Activated CD4-positive, alpha-beta memory T cell treated with anti-CD3 and anti-CD28 coated beads for 36 hours (primary cell): ENCODE measurements around the gene SLC26A9. TPM values are rescaled to one million over a fixed set of nuclear protein-coding genes. Genes with fewer than 3 reads are reported as not detected.

Experiments used
- CTCF ChIA-PET: fragments of 350-600 bp; sonication (Branson Sonifier 250); formaldehyde crosslinking; loops from one replicate; lab custom pipeline; 2021; ENCODE audit warnings: antibody characterized with exemption, inconsistent platforms; lab: Charles Lee
- POLR2A ChIA-PET: fragments of 350-600 bp; sonication (Branson Sonifier 250); formaldehyde crosslinking; loops from one replicate; lab custom pipeline; 2021; ENCODE audit warnings: antibody characterized with exemption; lab: Charles Lee
- DNase-seq: peaks from one replicate; pipeline ENCODE4 v3.0.0-alpha.2; 2020
- H3K27ac Mint-ChIP-seq: one replicate; pipeline ENCODE4 v1.8.0; 2021; ENCODE audit warnings: mixed read lengths
- H3K27me3 Mint-ChIP-seq: one replicate; pipeline ENCODE4 v1.8.0; 2021; ENCODE audit warnings: mixed read lengths
- H3K36me3 Mint-ChIP-seq: one replicate; pipeline ENCODE4 v1.8.0; 2021; ENCODE audit warnings: mixed read lengths
- H3K4me1 Mint-ChIP-seq: one replicate; pipeline ENCODE4 v1.8.0; 2021; ENCODE audit warnings: low read depth, mixed read lengths
- H3K4me3 Mint-ChIP-seq: one replicate; pipeline ENCODE4 v1.8.0; 2021; ENCODE audit warnings: mild to moderate bottlenecking, mixed read lengths
- H3K9me3 Mint-ChIP-seq: one replicate; pipeline ENCODE4 v1.8.0; 2021; ENCODE audit warnings: mixed read lengths
- intact Hi-C: fragments of 100-400 bp; cut with micrococcal nuclease; formaldehyde crosslinking; loops from one replicate; pipeline ENCODE4 v1.15.1; 2023
- total RNA-seq, 2 experiments: library from RNA; stranded (reverse); gene quantifications; one replicate each; pipeline ENCODE4 v1.2.3, GENCODE V29; 2021

The SLC26A9 gene
- total RNA-seq, 2 experiments from 2014 or later, result not detected

DNA sequence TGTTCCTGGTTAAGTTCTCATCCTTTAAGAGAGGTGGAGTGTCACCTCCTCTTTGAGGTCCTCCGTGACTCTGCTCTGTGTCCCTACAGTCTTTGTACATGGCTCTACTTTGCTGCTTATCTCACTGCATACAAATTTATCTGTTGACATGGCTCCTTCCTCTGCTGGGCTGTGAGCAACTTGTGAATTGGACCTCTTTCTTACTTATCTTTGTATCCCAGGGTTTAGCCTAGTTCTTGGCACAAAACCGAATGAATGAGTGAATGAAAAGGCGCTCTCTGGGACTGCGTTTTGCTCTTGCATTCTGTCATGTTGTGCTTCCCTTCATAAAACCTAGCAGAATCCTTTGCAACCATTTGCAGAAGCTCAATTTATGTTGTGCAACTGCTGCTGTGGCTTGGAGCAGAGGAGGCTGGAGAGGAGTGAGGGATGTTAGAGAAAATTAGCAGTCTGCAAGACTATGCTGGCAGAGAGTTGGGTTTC lies 12.4 kb downstream of the SLC26A9 start:
- peaks cover 5% of the 10 kb centered on the region for H3K27me3 Mint-ChIP-seq
- ChIA-PET POLR2A (no interaction called here), CTCF (interaction anchor here (1.2 kb wide), 1 partner anchor 47 kb away, joined by 3 read pairs; no protein-coding TSS in a partner anchor)
- DNase-seq, result no peak
- no peaks in the 10 kb centered on the region for H3K9me3 Mint-ChIP-seq
- H3K36me3 Mint-ChIP-seq, result no peaks in the 10 kb centered on the region
- intact Hi-C loops, result no loop called here
- no peaks in the 10 kb centered on the region for H3K4me1 Mint-ChIP-seq
- no peak overlapping the region for H3K4me3 Mint-ChIP-seq
- H3K27ac Mint-ChIP-seq, result no peak overlapping the region

DNA sequence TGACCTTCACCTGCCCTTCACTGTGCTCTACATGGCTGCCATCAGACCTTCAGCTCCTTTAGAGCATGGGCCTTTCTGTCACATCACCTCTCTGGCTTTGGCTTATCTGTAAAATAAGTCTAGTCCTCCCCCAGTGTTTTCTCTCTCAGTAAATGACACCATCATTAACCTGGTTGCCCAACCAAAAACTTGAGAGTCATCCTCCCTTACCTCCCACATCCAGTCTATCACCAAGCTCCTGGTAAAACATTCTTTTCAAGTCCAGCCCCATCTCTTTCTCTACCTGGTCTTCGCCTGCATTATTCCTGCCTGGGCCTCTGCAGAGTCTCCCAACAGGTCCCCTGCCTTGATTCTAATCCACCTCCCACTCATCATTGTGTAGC lies 13.1 kb downstream of the SLC26A9 start:
- Mint-ChIP-seq H3K36me3 (no peaks in the 10 kb centered on the region), H3K4me1 (no peaks in the 10 kb centered on the region), H3K27ac (no peak overlapping the region), H3K9me3 (no peaks in the 10 kb centered on the region), H3K4me3 (no peak overlapping the region), H3K27me3 (peaks cover 5% of the 10 kb centered on the region)
- ChIA-PET CTCF (interaction anchor here (2.3 kb wide), 1 partner anchor 47 kb away, joined by 6 read pairs; no protein-coding TSS in a partner anchor), POLR2A (no interaction called here)
- intact Hi-C loops, result no loop called here
- DNase-seq, result no peak

DNA sequence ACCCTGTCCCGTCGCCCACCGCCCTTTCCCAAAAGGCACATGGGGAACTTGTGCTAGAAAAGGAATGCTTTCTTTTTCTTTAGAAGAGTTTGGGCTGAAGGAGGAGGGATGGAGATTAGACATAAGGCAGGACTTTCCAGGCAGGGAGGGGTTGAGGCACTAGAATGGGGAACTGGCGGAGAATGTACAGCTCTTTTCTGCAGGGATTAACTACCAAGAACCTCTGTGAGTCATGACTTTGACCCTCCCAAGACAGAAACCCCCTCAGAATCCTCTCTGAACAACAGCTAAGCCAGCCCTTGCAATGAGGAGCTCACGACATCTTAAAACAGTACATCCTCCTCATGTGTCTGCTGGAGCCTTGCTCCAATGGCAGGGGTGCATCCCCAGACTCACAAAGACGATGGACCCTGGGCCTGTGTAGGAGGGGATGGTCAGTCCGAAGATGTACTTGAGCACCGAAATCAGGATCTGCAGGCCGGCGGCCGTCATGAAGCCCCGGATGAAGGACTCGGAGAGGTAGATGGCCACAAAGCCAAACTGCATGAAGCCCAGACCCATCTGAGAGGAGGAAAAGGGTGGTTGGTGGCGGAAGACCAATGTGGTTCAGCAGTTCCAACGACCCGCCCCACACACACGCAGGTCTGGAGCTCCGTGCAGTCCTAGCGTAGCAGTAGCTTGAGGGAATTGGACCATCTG lies 13.6 kb downstream of the SLC26A9 start:
- Mint-ChIP-seq H3K27ac (no peak overlapping the region), H3K36me3 (no peaks in the 10 kb centered on the region), H3K27me3 (peaks cover 5% of the 10 kb centered on the region), H3K9me3 (no peaks in the 10 kb centered on the region), H3K4me1 (no peaks in the 10 kb centered on the region), H3K4me3 (no peak overlapping the region)
- ChIA-PET POLR2A (no interaction called here), CTCF (interaction anchor here (2.3 to 2.8 kb wide), 2 partner anchors 11 to 48 kb away, joined by 6 to 9 read pairs; no protein-coding TSS in a partner anchor)
- intact Hi-C loops, result no loop called here
- no peak for DNase-seq

DNA sequence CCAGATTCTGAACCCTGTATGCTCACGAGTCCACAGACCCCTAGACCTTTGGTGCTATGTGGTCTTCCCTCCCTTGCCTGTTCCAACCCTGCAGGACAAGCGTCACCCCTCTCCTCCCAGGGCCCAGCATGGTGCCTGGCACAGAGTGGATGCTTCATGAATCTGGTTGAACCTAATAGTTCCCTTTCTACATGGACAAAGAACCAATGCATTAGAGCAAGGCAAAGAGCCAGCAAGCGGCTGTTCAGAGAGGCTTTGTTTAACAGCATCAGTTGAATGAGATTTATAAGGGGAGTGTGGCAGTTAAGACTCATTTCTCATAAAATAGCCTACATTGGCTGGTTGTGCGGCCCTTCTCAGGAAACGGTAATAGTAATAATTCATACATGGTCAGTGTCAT lies 14.9 kb downstream of the SLC26A9 start:
- no peaks in the 10 kb centered on the region for H3K4me1 Mint-ChIP-seq
- peaks cover 5% of the 10 kb centered on the region for H3K27me3 Mint-ChIP-seq

DNA sequence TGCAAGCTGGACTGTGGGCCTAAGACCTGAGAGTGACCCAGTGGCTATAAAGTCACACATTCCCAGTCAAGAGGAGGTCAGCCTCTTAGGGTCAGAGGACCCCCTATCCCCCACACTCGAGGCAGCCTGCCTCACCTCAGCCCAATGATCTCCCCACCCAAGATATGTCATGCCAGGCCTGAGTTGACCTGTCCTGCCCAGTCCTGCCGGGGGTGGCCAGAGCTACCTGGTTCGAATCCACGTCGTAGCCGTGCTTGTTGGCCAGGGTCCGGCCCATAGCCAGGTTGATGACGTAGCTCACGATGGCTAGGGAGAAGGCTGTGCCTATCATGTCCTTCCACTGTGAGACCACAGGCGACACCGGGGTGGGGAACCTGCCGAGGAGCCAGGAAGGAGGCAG lies 15.6 kb downstream of the SLC26A9 start:
- no peaks in the 10 kb centered on the region for H3K4me1 Mint-ChIP-seq
- ChIA-PET POLR2A (no interaction called here), CTCF (interaction anchor here (0.7 to 2.8 kb wide), 3 partner anchors 9 to 204 kb away, joined by 3 to 9 read pairs (median 3); no protein-coding TSS in a partner anchor)
- no peak overlapping the region for H3K27ac Mint-ChIP-seq
- H3K36me3 Mint-ChIP-seq, result no peaks in the 10 kb centered on the region
- DNase-seq, result no peak
- H3K9me3 Mint-ChIP-seq, result no peaks in the 10 kb centered on the region
- no peak overlapping the region for H3K4me3 Mint-ChIP-seq
- peaks cover 3% of the 10 kb centered on the region for H3K27me3 Mint-ChIP-seq
- intact Hi-C loops, result no loop called here

More for the DNA sequence above, 14.9 kb downstream of the SLC26A9 start:
- no peaks in the 10 kb centered on the region for H3K9me3 Mint-ChIP-seq
- POLR2A ChIA-PET, result no interaction called here
- intact Hi-C loops, result no loop called here
- H3K27ac Mint-ChIP-seq, result no peak overlapping the region
- no peak for DNase-seq
- no peak overlapping the region for H3K4me3 Mint-ChIP-seq
- CTCF ChIA-PET, result interaction anchor here (2.3 to 2.8 kb wide), 2 partner anchors 10 to 49 kb away, joined by 6 to 9 read pairs; no protein-coding TSS in a partner anchor
- H3K36me3 Mint-ChIP-seq, result no peaks in the 10 kb centered on the region

DNA sequence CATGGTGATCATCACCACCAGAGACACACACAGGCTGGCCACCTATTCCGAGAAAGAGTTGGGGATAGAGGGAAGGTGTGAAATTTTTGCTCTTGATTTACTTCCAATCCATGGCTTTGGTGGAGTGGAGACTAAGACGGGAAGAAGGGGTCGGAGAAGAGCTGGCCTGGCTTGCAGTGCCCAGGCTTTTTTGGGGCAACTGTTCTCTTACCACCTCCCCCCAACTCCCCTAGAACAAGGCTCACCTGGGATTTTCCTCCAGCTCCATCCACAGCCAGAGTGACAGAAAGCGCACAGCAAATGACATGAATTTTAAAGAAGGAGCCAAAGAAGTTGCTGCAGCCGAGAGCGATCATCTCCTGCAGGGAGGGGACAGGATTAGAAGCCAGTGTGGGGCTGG lies 16.0 kb downstream of the SLC26A9 start:
- DNase-seq, result no peak
- H3K27ac Mint-ChIP-seq, result no peak overlapping the region
- CTCF ChIA-PET, result interaction anchor here (0.7 to 2.8 kb wide), 3 partner anchors 9 to 203 kb away, joined by 3 to 9 read pairs (median 3); no protein-coding TSS in a partner anchor
- H3K27me3 Mint-ChIP-seq, result peaks cover 1% of the 10 kb centered on the region
- intact Hi-C loops, result no loop called here
- H3K36me3 Mint-ChIP-seq, result no peaks in the 10 kb centered on the region
- H3K4me1 Mint-ChIP-seq, result no peaks in the 10 kb centered on the region
- POLR2A ChIA-PET, result no interaction called here
- H3K4me3 Mint-ChIP-seq, result no peak overlapping the region
- H3K9me3 Mint-ChIP-seq, result no peaks in the 10 kb centered on the region

DNA sequence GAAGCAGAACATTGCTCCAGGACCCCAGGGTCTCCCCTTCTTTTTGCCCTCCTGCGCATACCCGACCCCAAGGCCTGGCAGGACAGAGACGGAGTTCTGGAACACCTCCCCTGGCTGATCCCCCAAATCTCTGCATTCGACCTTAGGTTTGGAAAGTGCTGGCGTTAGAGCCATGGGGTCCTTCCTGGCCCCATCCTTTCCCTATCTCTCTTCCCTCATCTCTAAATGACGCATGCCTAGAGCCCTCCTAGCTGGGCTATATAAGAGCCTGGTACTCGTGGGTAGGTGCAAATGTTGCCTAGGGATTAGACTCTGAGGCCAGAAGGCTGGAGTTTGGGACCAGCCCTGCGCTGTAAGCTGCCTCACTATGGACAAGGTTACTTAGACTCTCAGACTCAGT lies 16.6 kb downstream of the SLC26A9 start:
- H3K4me1 Mint-ChIP-seq, result no peaks in the 10 kb centered on the region
- H3K36me3 Mint-ChIP-seq, result no peaks in the 10 kb centered on the region
- H3K27me3 Mint-ChIP-seq, result no peaks in the 10 kb centered on the region
- ChIA-PET POLR2A (no interaction called here), CTCF (interaction anchor here (1.2 to 2.8 kb wide), 2 partner anchors 8 to 51 kb away, joined by 3 to 9 read pairs; no protein-coding TSS in a partner anchor)
- DNase-seq, result no peak
- H3K4me3 Mint-ChIP-seq, result no peak overlapping the region
- intact Hi-C loops, result no loop called here
- no peaks in the 10 kb centered on the region for H3K9me3 Mint-ChIP-seq
- no peak overlapping the region for H3K27ac Mint-ChIP-seq

DNA sequence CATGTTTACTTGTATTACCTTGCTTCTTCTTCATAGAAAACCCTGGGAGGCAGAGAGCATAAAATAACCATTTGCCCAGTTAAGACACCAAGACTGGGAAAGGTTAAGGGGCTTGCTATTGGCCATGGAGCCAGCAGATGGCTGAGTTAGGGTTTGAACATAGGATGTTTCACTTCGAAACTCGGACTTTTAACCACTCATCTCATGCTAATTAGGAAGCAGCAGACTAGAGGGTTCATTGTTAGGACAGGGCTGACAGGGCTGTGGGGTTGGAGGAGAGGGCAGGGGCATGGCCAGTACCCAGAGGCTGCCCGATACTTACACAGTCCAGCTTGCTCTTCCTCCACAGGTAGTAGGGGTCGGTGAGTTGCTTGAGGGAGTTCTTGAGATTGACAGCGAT lies 17.0 kb downstream of the SLC26A9 start:
- CTCF ChIA-PET, result no interaction called here
- no peak for DNase-seq
- H3K4me3 Mint-ChIP-seq, result no peak overlapping the region
- H3K27ac Mint-ChIP-seq, result no peak overlapping the region
- POLR2A ChIA-PET, result no interaction called here
- H3K4me1 Mint-ChIP-seq, result no peaks in the 10 kb centered on the region
- intact Hi-C loops, result no loop called here
- no peaks in the 10 kb centered on the region for H3K36me3 Mint-ChIP-seq
- no peaks in the 10 kb centered on the region for H3K9me3 Mint-ChIP-seq
- no peaks in the 10 kb centered on the region for H3K27me3 Mint-ChIP-seq

DNA sequence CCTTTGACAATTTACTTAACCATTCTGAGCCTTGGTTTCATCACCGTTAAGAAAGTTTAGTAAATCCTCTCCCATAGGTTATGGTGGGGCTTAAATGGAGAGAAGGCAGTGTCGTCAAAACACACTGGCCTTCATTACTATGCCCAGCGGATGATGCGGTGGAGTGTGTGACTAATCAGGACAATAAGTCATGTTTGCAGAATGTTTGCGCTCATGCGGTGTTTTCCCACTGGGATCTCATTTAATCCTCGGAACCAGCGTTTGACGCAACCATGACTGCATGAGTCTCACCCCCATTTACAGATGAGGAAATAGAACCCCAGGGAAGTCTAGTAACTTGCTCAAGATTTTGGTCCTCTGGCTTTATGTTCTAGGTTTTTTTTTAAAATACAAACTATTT lies 17.5 kb downstream of the SLC26A9 start:
- Mint-ChIP-seq H3K27me3 (no peaks in the 10 kb centered on the region), H3K9me3 (no peaks in the 10 kb centered on the region), H3K36me3 (no peaks in the 10 kb centered on the region), H3K4me3 (no peak overlapping the region), H3K27ac (no peak overlapping the region), H3K4me1 (no peaks in the 10 kb centered on the region)
- no peak for DNase-seq
- intact Hi-C loops, result no loop called here
- ChIA-PET CTCF (interaction anchor here (11.7 kb wide), 1 partner anchor 53 kb away, joined by 248 read pairs; no protein-coding TSS in a partner anchor), POLR2A (no interaction called here)

DNA sequence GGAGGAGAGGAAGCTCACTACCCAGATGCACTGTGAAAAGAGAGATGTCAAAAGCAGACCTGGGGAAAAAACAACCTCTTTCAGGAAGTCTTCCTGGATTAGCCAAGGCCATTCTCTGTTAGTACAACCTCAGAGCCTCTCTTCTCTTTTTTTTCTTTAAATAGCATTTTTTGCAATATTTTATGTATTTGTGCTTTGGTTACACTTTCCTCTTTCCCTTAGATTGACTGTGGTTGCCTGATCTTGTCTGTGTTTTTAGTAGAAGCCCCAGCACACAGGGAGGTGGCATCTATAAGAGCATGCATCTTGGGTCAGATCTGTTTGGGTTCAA lies 18.8 kb downstream of the SLC26A9 start:
- no peak for DNase-seq
- no peaks in the 10 kb centered on the region for H3K4me1 Mint-ChIP-seq
- no peaks in the 10 kb centered on the region for H3K36me3 Mint-ChIP-seq
- ChIA-PET CTCF (interaction anchor here (1.2 to 11.7 kb wide), 2 partner anchors 54 to 184 kb away, joined by 3 to 248 read pairs; no protein-coding TSS in a partner anchor), POLR2A (no interaction called here)
- no peak overlapping the region for H3K4me3 Mint-ChIP-seq
- no peak overlapping the region for H3K27ac Mint-ChIP-seq
- no peaks in the 10 kb centered on the region for H3K27me3 Mint-ChIP-seq
- H3K9me3 Mint-ChIP-seq, result no peaks in the 10 kb centered on the region
- intact Hi-C loops, result no loop called here

DNA sequence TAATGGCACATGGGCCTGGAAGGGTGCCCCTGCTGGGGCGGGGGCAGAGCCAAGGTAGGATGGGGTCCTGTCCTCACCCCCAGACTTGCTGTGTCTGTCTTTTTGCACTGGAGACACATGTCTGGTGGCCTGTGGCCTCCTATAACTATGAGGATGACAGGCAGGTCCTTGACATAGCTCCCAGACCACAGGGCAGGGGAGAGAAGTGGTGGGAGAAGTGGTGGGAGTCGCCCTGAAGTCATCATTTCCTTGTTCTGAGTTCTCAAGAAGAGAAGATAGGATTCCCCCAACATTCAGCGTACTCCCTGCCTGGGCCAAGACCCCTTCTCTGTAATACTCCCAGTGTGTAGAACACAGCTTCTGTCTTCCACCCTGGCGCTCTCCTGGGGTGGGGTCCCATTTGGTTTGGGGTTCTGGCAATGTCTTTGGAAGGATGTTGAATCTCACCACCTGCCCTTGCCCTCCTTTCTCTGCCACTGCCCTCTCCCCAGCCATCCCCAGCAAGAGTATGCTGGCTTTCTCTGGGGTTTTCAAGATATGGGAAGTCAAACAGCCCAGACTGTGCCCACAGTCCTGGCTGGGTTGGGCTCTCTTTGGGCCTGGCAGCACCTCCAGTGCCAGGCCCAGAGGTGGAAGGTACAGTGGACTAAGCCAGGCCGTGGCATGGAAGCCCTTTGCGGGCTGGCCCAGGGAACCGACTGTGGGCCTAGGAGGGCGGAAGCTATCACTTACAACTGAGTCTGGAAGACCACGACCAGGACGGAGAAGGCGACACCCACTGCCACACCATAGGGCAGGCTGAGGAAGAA lies 19.4 kb downstream of the SLC26A9 start:
- no peaks in the 10 kb centered on the region for H3K9me3 Mint-ChIP-seq
- H3K27ac Mint-ChIP-seq, result no peak overlapping the region
- ChIA-PET CTCF (interaction anchor here (1.2 to 11.7 kb wide), 2 partner anchors 55 to 184 kb away, joined by 3 to 248 read pairs; no protein-coding TSS in a partner anchor), POLR2A (no interaction called here)
- no peaks in the 10 kb centered on the region for H3K4me1 Mint-ChIP-seq
- no peak overlapping the region for H3K4me3 Mint-ChIP-seq
- no peaks in the 10 kb centered on the region for H3K36me3 Mint-ChIP-seq
- intact Hi-C loops, result no loop called here
- peak; percentile 2 for DNase-seq
- H3K27me3 Mint-ChIP-seq, result no peaks in the 10 kb centered on the region

DNA sequence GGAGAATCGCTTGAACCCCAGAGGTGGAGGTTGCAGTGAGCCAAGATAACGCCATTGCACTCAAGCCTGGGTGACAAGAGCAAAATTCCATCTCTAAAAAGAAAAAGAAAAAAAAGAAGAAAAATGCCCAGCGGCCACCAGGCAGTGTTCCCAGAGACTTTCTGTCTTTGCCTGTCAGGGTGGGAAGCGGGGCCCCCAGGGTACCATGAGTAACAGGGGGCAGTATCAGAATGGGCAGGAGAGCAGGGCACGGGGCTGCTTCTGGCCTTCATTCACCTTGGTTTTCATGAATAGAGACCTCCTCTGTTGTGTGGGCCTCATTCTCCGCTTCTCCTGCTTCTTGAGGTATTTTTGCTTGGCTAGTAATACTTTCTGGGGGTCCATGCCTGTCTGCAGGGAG lies 20.4 kb downstream of the SLC26A9 start:
- Mint-ChIP-seq H3K27me3 (no peaks in the 10 kb centered on the region), H3K36me3 (no peaks in the 10 kb centered on the region), H3K4me1 (no peaks in the 10 kb centered on the region), H3K4me3 (no peak overlapping the region), H3K9me3 (no peaks in the 10 kb centered on the region), H3K27ac (no peak overlapping the region)
- CTCF ChIA-PET, result interaction anchor here (6.4 to 11.7 kb wide), 2 partner anchors 56 to 131 kb away, joined by 38 to 248 read pairs; no protein-coding TSS in a partner anchor
- peak; percentile 1 for DNase-seq
- intact Hi-C loops, result no loop called here
- POLR2A ChIA-PET, result no interaction called here
